Left ventricle myocardium superior (tissue), 1 donor: Measurements from ENCODE around the gene XPO1. TPM values are rescaled to one million over a fixed set of nuclear protein-coding genes. Genes with fewer than 3 reads are reported as not detected.
"Not testable (repeated sequence)": the region's sequence is repeated elsewhere in the genome, so short reads cannot be mapped to it uniquely, and the experiment has no call there.

Source experiments
- ATAC-seq: fragments of 200-7000 bp; cut with Tn5 transposase; one replicate; pipeline ENCODE4 v1.9.1; 2020; ENCODE audit warnings: mild to moderate bottlenecking, moderate library complexity
- DNase-seq: peaks from one replicate; pipeline ENCODE4 v3.0.0-alpha.2; 2020
- intact Hi-C: fragments of 100-400 bp; cut with micrococcal nuclease; formaldehyde crosslinking; loops from one replicate; pipeline ENCODE4 v1.11.0; 2022
- long read RNA-seq: library from polyadenylated mRNA; unstranded; transcript quantifications from one replicate; pipeline ENCODE4 v2.0.0, GENCODE V29; 2021
- total RNA-seq: library from RNA; stranded (reverse); fragmentation: NEBNext Ultra II Directional; extraction: Animal tissue kit (Norgen Biotek cat#: 25700); gene quantifications from one replicate; pipeline ENCODE4 v1.2.1, GENCODE V29; 2021
- donor health status: DM: no; HTN: yes; CAD: no; lungs with severe emphysema.

XPO1 gene
- 66.0 TPM for total RNA-seq
- long read RNA-seq, full-length matches to known transcripts, result 85 of 115 reads
- long read RNA-seq, partial matches to known transcripts, result 10 of 115 reads
- long read RNA-seq, other reads (novel, unspliced or antisense), result 20 of 115 reads

GRCh38 chr2:61538200-61538919 is at the start of gene XPO1:
XPO1 (minus strand) TSS chr2:61538356; CDS start chr2:61533897, 4,459 bp downstream.
- DNase-seq (peak; percentile 100), ATAC-seq (peak; percentile 93)
- intact Hi-C loops, result loop anchor here (5.0 kb wide), 1 partner anchor 224 kb away; no protein-coding TSS in a partner anchor

GRCh38 chr2:61586928-61587327 is 48.8 kb upstream of the XPO1 start:
- ATAC-seq, DNase-seq, intact Hi-C loops: not testable (repeated sequence)

DNA sequence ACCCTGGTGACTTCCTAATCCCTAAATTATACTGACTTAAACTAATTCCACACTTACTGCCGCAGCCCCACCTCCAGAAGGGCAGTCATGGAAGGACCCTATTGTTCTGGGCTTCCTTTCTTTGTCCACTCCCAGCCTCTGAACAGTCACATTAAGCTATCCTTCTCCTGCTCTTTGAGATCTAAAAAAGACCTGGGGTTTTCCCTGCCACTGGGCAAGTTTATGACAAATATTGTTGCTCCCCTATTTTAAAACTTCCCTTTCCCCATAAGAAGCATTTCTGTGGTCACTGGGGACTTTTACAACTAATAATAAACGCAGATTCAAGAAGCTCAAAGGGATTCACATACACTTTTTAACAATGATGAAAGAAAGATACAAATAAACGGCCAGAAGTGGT is 47.2 kb upstream of the XPO1 start:
- DNase-seq, result no peak
- intact Hi-C loops, result no loop called here
- peak; percentile 40 for ATAC-seq

GRCh38 chr2:61584368-61584767 is 46.2 kb upstream of the XPO1 start:
- DNase-seq, ATAC-seq, intact Hi-C loops: not testable (repeated sequence)

GRCh38 chr2:61582165-61582564 is 44.0 kb upstream of the XPO1 start:
- DNase-seq (no peak), ATAC-seq (no peak)

DNA sequence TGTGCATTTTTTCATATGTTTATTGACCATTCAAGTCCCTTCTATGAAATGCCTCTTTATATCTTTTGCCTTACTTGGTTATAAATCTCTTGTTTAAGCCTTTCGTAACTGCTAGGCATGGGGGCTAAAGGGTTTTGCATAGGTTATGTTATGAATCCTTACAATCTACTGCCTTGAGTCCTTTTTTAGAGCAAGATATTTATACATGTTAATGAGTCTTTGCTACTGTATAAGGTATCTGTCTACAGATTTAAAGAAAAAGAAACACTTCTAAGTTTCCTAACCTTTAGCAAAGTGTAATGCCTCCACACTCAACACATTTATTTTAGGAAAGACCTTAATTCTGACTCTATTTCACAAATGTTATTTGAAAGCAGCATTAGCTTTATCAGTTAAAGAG is 43.6 kb upstream of the XPO1 start:
- DNase-seq, result no peak
- intact Hi-C loops, result no loop called here
- no peak for ATAC-seq

More at GRCh38 chr2:61582165-61582564, 44.0 kb upstream of the XPO1 start:
- intact Hi-C loops, result no loop called here

- no peak for DNase-seq
- ATAC-seq, result no peak
- intact Hi-C loops, result no loop called here
Observed at GRCh38 chr2:61575447-61575859, 37.3 kb upstream of the XPO1 start.

DNA sequence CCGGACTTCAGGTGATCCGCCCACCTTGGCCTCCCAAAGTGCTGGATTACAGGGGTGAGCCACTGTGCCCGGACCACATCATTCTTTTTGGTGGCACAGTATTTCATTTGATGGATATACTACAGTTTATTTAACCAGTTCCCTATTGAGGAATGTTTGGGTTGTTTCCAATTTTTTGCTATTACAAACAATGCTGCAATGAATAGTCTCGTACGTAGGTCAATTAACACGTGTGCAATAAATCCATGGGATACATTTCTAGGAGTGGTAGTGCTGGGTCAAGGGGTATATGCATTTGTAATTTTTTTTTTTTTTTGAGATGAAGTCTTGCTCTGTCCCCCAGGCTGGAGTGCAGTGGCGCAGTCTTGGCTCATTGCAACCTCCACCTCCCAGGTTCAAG is 28.4 kb upstream of the XPO1 start:
- DNase-seq (no peak), ATAC-seq (no peak)
- intact Hi-C loops, result no loop called here

DNA sequence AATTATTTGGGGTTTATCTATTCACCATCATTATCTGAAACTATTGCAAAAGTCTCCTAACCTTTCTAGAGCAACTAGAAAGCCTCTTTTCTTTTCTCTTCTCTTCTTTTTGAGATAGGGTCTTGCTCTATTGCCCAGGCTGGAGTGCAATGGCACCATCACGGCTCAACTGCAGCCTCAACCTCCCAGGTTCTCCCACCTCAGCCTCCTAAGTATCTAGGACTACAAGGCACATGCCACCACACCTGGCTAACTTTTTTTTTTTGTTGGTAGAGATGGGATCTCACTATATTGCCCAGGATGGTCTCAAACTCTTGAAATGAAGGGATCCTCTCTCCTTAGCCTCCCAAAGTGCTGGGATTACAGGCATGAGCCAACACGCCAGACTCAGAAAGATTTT is 24.5 kb upstream of the XPO1 start:
- intact Hi-C loops, result no loop called here
- DNase-seq, result no peak
- ATAC-seq, result no peak

GRCh38 chr2:61558160-61558559 is 20.0 kb upstream of the XPO1 start:
- intact Hi-C loops, result no loop called here
- DNase-seq, result no peak
- ATAC-seq, result no peak

GRCh38 chr2:61557381-61557780 is 19.2 kb upstream of the XPO1 start:
- ATAC-seq, result no peak
- intact Hi-C loops, result no loop called here
- no peak for DNase-seq

DNA sequence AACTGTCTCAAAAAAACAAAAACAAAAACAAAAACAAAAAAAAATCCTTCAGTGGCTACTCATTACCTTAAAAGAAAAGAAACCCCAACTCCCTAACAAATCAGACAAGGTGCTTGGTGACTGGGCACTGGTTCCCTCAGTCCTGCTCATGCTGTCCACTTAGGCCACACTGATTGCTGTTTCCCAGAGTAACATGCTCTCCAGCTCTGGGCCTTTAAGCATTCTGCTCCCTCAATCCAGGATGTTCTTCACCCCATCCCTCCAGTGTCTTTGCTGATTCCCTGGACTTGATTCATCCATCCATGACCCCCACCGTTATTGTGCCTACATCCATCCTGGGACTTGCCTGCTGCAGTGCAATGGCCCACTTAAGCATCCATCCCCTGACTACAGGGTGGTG is 16.4 kb upstream of the XPO1 start:
- ATAC-seq, result no peak
- intact Hi-C loops, result no loop called here
- DNase-seq, result no peak

GRCh38 chr2:61550375-61551209 is 12.4 kb upstream of the XPO1 start:
- ATAC-seq, result no peak
- intact Hi-C loops, result no loop called here
- DNase-seq, result no peak

DNA sequence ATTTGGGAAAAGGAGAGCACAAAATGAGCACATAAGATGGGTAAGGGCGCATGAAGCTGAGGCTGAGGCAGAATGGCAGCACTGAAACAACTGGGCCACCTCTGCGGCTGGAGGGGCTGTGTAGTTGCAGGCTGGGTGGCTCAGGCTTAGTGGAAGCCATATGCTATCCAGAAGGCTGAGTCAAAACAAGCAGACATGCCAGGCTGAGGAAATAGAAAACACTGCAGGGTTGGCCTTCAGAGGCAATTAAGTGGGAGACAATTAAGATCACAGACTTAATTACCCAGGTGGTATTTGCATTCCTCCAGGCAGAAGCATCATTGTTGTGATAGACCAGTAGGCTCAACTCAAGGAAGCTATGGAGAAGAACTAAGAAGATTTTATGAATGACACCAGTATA is 11.4 kb upstream of the XPO1 start:
- intact Hi-C loops, result no loop called here
- DNase-seq (no peak), ATAC-seq (no peak)

- intact Hi-C loops, result no loop called here
- ATAC-seq (no peak), DNase-seq (no peak)
Observed at GRCh38 chr2:61543062-61543461, 4.9 kb upstream of the XPO1 start.

- intact Hi-C loops, ATAC-seq, DNase-seq: not testable (repeated sequence)
Observed at GRCh38 chr2:61540167-61540566, 2.0 kb upstream of the XPO1 start.

GRCh38 chr2:61538920-61539520 is 864 bp upstream of the XPO1 start:
- intact Hi-C loops, result loop anchor here (5.0 kb wide), 1 partner anchor 223 kb away; no protein-coding TSS in a partner anchor
- DNase-seq, result no peak

GRCh38 chr2:61537950-61538199 is 281 bp downstream of the XPO1 start:
- no peak for DNase-seq
- intact Hi-C loops, result loop anchor here (5.0 kb wide), 1 partner anchor 224 kb away; no protein-coding TSS in a partner anchor
- ATAC-seq, result no peak

More at GRCh38 chr2:61538920-61539520, 864 bp upstream of the XPO1 start:
- no peak for ATAC-seq

DNA sequence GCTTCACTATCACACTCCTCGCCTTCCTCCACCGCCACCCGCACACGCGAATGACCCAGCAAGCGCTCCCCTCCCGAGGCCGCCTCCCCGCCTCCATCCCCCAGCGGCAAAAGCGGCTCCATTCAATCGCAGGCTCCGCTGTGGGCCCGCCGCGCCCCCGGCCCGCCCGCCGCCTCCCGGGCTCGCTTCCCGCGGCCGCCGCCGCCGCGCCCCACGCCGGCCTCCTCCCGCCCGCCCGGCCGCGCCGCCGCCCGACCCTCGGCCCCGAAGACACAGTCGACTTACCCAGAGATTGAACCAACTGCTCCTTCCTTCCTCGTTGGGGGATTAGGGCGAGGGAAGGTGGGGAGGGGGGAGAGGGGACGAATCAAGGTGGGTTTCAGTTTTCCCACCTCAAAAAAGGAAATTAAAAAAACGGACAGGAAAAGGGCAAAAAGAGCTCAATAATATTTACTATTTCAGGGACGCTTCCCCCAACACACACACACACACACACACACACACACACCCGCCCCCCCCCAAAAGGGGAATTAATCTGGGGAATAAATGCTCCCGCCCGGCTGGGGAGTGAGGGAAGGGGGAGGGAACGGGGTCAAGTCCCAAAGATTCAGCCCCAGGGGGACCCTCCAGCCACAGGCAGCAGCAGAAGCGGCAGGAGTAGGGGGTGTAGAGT is 743 bp downstream of the XPO1 start:
- DNase-seq (peak; percentile 64), ATAC-seq (peak; percentile 0)
- intact Hi-C loops, result loop anchor here (5.0 kb wide), 1 partner anchor 225 kb away; no protein-coding TSS in a partner anchor
